ENCODE results near the gene ORM1.

ORM1 gene

GRCh38 chr9:114287763-114288192 is 35.1 kb upstream of the ORM1 start:
- no peak for DNase-seq (ENCODE audit: low spot score)

- no peak for DNase-seq (ENCODE audit: low spot score)
These were observed 34.5 kb upstream of the ORM1 start for GRCh38 chr9:114288193-114289091.

GRCh38 chr9:114289106-114289505 is 33.8 kb upstream of the ORM1 start:
- no peak for DNase-seq (ENCODE audit: low spot score)

- no peak for DNase-seq (ENCODE audit: low spot score)
These were observed 33.1 kb upstream of the ORM1 start for GRCh38 chr9:114289571-114290481.

- no peak for DNase-seq (ENCODE audit: low spot score)
These were observed 32.3 kb upstream of the ORM1 start for GRCh38 chr9:114290561-114290986.

GRCh38 chr9:114291064-114291474 is 31.8 kb upstream of the ORM1 start:
- peak; percentile 66 for DNase-seq (ENCODE audit: low spot score)

- DNase-seq (ENCODE audit: low spot score): no peak
These were observed 30.9 kb upstream of the ORM1 start for GRCh38 chr9:114291886-114292590.

GRCh38 chr9:114294664-114295063 is 28.2 kb upstream of the ORM1 start:
- no peak for DNase-seq (ENCODE audit: low spot score)

GRCh38 chr9:114296338-114296737 is 26.6 kb upstream of the ORM1 start:
- DNase-seq (ENCODE audit: low spot score): no peak

GRCh38 chr9:114299286-114300152 is 23.4 kb upstream of the ORM1 start:
- no peak for DNase-seq (ENCODE audit: low spot score)

GRCh38 chr9:114300153-114300845 is 22.6 kb upstream of the ORM1 start:
- no peak for DNase-seq (ENCODE audit: low spot score)

GRCh38 chr9:114300846-114301797 is 21.8 kb upstream of the ORM1 start:
- DNase-seq (ENCODE audit: low spot score): no peak

GRCh38 chr9:114301798-114302565 is 20.9 kb upstream of the ORM1 start:
- no peak for DNase-seq (ENCODE audit: low spot score)

- DNase-seq (ENCODE audit: low spot score): no peak
These were observed 20.2 kb upstream of the ORM1 start for GRCh38 chr9:114302727-114303126.

GRCh38 chr9:114303571-114303970 is 19.3 kb upstream of the ORM1 start:
- no peak for DNase-seq (ENCODE audit: low spot score)

- no peak for DNase-seq (ENCODE audit: low spot score)
These were observed 18.9 kb upstream of the ORM1 start for GRCh38 chr9:114303977-114304376.

GRCh38 chr9:114304416-114305188 is 18.3 kb upstream of the ORM1 start:
- no peak for DNase-seq (ENCODE audit: low spot score)

- DNase-seq (ENCODE audit: low spot score): no peak
These were observed 15.0 kb upstream of the ORM1 start for GRCh38 chr9:114307899-114308267.

All from COLO829 (cell line).